HepG2 (cell line): ENCODE results near the gene TXNDC2. TPM values are rescaled to one million over a fixed set of nuclear protein-coding genes. Genes with fewer than 3 reads are reported as not detected.

ENCODE experiments used
- BRCA1 ChIP-seq: sonication (generic); formaldehyde crosslinking; IDR thresholded peaks from 2 replicates; pipeline ENCODE4 v1.4.0; 2020; ENCODE audit warnings: missing genetic modification reagents
- CC2D1A ChIP-seq: sonication (generic); formaldehyde crosslinking; IDR thresholded peaks from 2 replicates; pipeline ENCODE4 v1.8.1; 2023; ENCODE audit warnings: mild to moderate bottlenecking, missing genetic modification reagents
- CEBPB ChIP-seq: IDR thresholded peaks from 2 replicates; pipeline ENCODE4 v1.6.1; 2011; ENCODE audit warnings: low read depth, low read length, improper control_type of control experiment, borderline replicate concordance
- CREM ChIP-seq, 2 experiments: sonication (generic) in 1 of 2; formaldehyde crosslinking in 1 of 2; IDR thresholded peaks; 2 replicates each; pipeline versions ENCODE4 v1.4.0 to v1.6.1; 2016 to 2020; ENCODE audit warnings: antibody characterized with exemption in 1 of 2, mild to moderate bottlenecking in 1 of 2, missing genetic modification reagents in 1 of 2
- ETV5 ChIP-seq: IDR thresholded peaks from 2 replicates; pipeline ENCODE4 v1.6.1; 2018; ENCODE audit warnings: missing biosample characterization, missing genetic modification reagents, inconsistent platforms, borderline replicate concordance
- FLYWCH1 ChIP-seq: sonication (generic); formaldehyde crosslinking; IDR thresholded peaks from 2 replicates; pipeline ENCODE4 v1.8.1; 2023; ENCODE audit warnings: mild to moderate bottlenecking, missing genetic modification reagents
- GATAD2A ChIP-seq: IDR thresholded peaks from 2 replicates; pipeline ENCODE4 v1.6.1; 2016
- HHEX ChIP-seq: IDR thresholded peaks from 2 replicates; pipeline ENCODE4 v1.6.1; 2016; ENCODE audit warnings: control low read depth
- HOMEZ ChIP-seq: IDR thresholded peaks from 2 replicates; pipeline ENCODE4 v1.6.1; 2016; ENCODE audit warnings: low read depth
- IRF2 ChIP-seq: IDR thresholded peaks from 2 replicates; pipeline ENCODE4 v1.6.1; 2018; ENCODE audit warnings: missing genetic modification reagents, missing compliant biosample characterization
- JARID2 ChIP-seq: sonication (generic); formaldehyde crosslinking; IDR thresholded peaks from 2 replicates; pipeline ENCODE4 v1.8.1; 2023; ENCODE audit warnings: missing genetic modification reagents, inconsistent platforms; ENCODE audit not compliant: insufficient replicate concordance
- KAT8 ChIP-seq: IDR thresholded peaks from 2 replicates; pipeline ENCODE4 v1.6.1; 2016; ENCODE audit warnings: missing genetic modification reagents, missing compliant biosample characterization
- KLF13 ChIP-seq: sonication (generic); formaldehyde crosslinking; IDR thresholded peaks from 2 replicates; pipeline ENCODE4 v1.4.0; 2020; ENCODE audit warnings: mild to moderate bottlenecking, missing genetic modification reagents
- NFKBIZ ChIP-seq: IDR thresholded peaks from 2 replicates; pipeline ENCODE4 v1.6.1; 2018; ENCODE audit warnings: missing genetic modification reagents, missing compliant biosample characterization
- NR2F6 ChIP-seq, 2 experiments: IDR thresholded peaks; 2 replicates each; pipeline ENCODE4 v1.6.1; 2016; ENCODE audit warnings: antibody characterized with exemption in 1 of 2, mild to moderate bottlenecking in 1 of 2
- PLRG1 ChIP-seq: fragments of 450-650 bp; conservative IDR thresholded peaks from 2 replicates; pipeline ENCODE4 v1.6.1; 2016
- POGZ ChIP-seq: sonication (generic); formaldehyde crosslinking; IDR thresholded peaks from 2 replicates; pipeline ENCODE4 v1.4.0; 2020; ENCODE audit warnings: mild to moderate bottlenecking, missing genetic modification reagents
- RARG ChIP-seq: sonication (generic); formaldehyde crosslinking; IDR thresholded peaks from 2 replicates; pipeline ENCODE4 v1.4.0; 2020; ENCODE audit warnings: low read depth, mild to moderate bottlenecking, missing genetic modification reagents
- RCOR2 ChIP-seq: IDR thresholded peaks from 2 replicates; pipeline ENCODE4 v1.6.1; 2016; ENCODE audit warnings: missing biosample characterization, missing genetic modification reagents
- RXRB ChIP-seq: IDR thresholded peaks from 2 replicates; pipeline ENCODE4 v1.6.1; 2016; ENCODE audit warnings: borderline replicate concordance, missing genetic modification reagents, missing compliant biosample characterization
- SAFB2 ChIP-seq: sonication (generic); formaldehyde crosslinking; IDR thresholded peaks from 2 replicates; pipeline ENCODE4 v1.5.1; 2020; ENCODE audit warnings: missing genetic modification reagents, low read depth, mild to moderate bottlenecking, borderline replicate concordance
- SIN3A ChIP-seq: IDR thresholded peaks from 2 replicates; pipeline ENCODE4 v1.6.1; 2011; ENCODE audit warnings: low read depth, mild to moderate bottlenecking, control low read depth, low read length, borderline replicate concordance
- SOX6 ChIP-seq, 2 experiments: fragments of 450-650 bp in 1 of 2; sonication (generic) in 1 of 2; formaldehyde crosslinking in 1 of 2; IDR thresholded peaks; 2 replicates each; pipeline versions ENCODE4 v1.4.0 to v1.6.1; 2017 to 2020; ENCODE audit warnings: antibody characterized with exemption in 1 of 2, mild to moderate bottlenecking in 1 of 2, missing genetic modification reagents in 1 of 2
- TERF1 ChIP-seq: sonication (generic); formaldehyde crosslinking; IDR thresholded peaks from 2 replicates; pipeline ENCODE4 v1.8.0; 2022; ENCODE audit warnings: mild to moderate bottlenecking, missing genetic modification reagents, moderate library complexity
- ZNF580 ChIP-seq: IDR thresholded peaks from 2 replicates; pipeline ENCODE4 v1.6.1; 2016; ENCODE audit warnings: low read depth, borderline replicate concordance
- ZNF629 ChIP-seq: sonication (generic); formaldehyde crosslinking; conservative IDR thresholded peaks from 2 replicates; pipeline ENCODE4 v1.5.0; 2020; ENCODE audit warnings: missing genetic modification reagents
- ZNF678 ChIP-seq: sonication (generic); formaldehyde crosslinking; IDR thresholded peaks from 2 replicates; pipeline ENCODE4 v1.4.0; 2020; ENCODE audit warnings: mild to moderate bottlenecking, missing genetic modification reagents
- ZNF703 ChIP-seq: sonication (generic); formaldehyde crosslinking; IDR thresholded peaks from 2 replicates; pipeline ENCODE4 v1.5.1; 2020; ENCODE audit warnings: missing genetic modification reagents, mild to moderate bottlenecking, moderate library complexity, borderline replicate concordance
- polyA plus RNA-seq, 8 experiments: library from polyadenylated mRNA; depleted of rRNA in 3 of 8; stranded (reverse) in 7 of 8; unstranded in 1 of 8; fragments of >200 nt; fragmentation: Illumina TruSeq in 4 of 8; extraction: Trizol in 4 of 8; gene quantifications; 2 replicates each; pipeline versions ENCODE4 v1.2.1 to v1.2.3, GENCODE V29; 2011 to 2016; ENCODE audit warnings: low read depth in 4 of 8, missing spikeins in 1 of 8, mixed read lengths in 1 of 8; ENCODE audit not compliant: insufficient read depth in 1 of 8
- total RNA-seq, 5 experiments: library from RNA; depleted of rRNA; stranded (reverse); fragments of >200 nt; fragmentation: Illumina TruSeq; extraction: Trizol; gene quantifications; 2 replicates each; pipeline ENCODE4 v1.2.3, GENCODE V29; 2016; ENCODE audit warnings: low read depth in 1 of 5
- TF ChIP-seq, protein P1 (sequence below): IDR thresholded peaks from 2 replicates; pipeline ENCODE4 v1.6.1; 2012; ENCODE audit warnings: inconsistent platforms
- TF ChIP-seq, protein P2 (sequence below): IDR thresholded peaks from 2 replicates; pipeline ENCODE4 v1.6.1; 2016; ENCODE audit warnings: missing compliant biosample characterization, missing genetic modification reagents, borderline replicate concordance

TXNDC2 gene
- total and polyA plus RNA-seq, 2 of the 13 experiments (the other 11 are each of a cell fraction or from before 2014, with no cell fraction given) = not detected

- TF ChIP-seq IRF2 (CRISPR knock-in tag) (no peak), GATAD2A (CRISPR knock-in tag) (peak; percentile 37; the same call in 1 of the 2 replicates), HHEX (CRISPR knock-in tag) (no peak), RARG (no peak), ZNF580 (CRISPR knock-in tag) (no peak), JARID2 (CRISPR knock-in tag) (no peak), SIN3A (no peak), FLYWCH1 (CRISPR knock-in tag) (no peak), ZNF703 (CRISPR knock-in tag) (no peak), POGZ (CRISPR knock-in tag) (peak; percentile 60; the same call in 1 of the 2 replicates), CEBPB (peak; percentile 88), KLF13 (no peak), NFKBIZ (CRISPR knock-in tag) (no peak), CC2D1A (CRISPR knock-in tag) (no peak), HOMEZ (peak; percentile 52; the same call in 1 of the 2 replicates), RCOR2 (0 out of 2 replicates have a peak, but pooled peaks have one; percentile 32), CREM (IDR thresholded peaks at IDR 0.05) (0 out of 2 replicates have a peak, but pooled peaks have one; percentile 27), CREM (CRISPR knock-in tag; IDR thresholded peaks at IDR 0.05) (no peak), ZNF678 (no peak), NR2F6 (IDR thresholded peaks at IDR 0.05) (no peak; the same call in 1 of the 2 replicates), NR2F6 (CRISPR knock-in tag; IDR thresholded peaks at IDR 0.05) (peak; percentile 69), BRCA1 (CRISPR knock-in tag) (no peak), ETV5 (no peak), KAT8 (CRISPR knock-in tag) (0 out of 2 replicates have a peak, but pooled peaks have one; percentile 20), TERF1 (CRISPR knock-in tag) (no peak), SOX6 (IDR thresholded peaks at IDR 0.05) (no peak), SOX6 (CRISPR knock-in tag; IDR thresholded peaks at IDR 0.05) (peak; percentile 10; the same call in 1 of the 2 replicates), ZNF629 (CRISPR knock-in tag) (no peak), PLRG1 (no peak), SAFB2 (CRISPR knock-in tag) (no peak), RXRB (CRISPR knock-in tag) (no peak)
- TF ChIP-seq, protein P1, sequence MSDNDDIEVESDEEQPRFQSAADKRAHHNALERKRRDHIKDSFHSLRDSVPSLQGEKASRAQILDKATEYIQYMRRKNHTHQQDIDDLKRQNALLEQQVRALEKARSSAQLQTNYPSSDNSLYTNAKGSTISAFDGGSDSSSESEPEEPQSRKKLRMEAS = no peak
- TF ChIP-seq, protein P2, sequence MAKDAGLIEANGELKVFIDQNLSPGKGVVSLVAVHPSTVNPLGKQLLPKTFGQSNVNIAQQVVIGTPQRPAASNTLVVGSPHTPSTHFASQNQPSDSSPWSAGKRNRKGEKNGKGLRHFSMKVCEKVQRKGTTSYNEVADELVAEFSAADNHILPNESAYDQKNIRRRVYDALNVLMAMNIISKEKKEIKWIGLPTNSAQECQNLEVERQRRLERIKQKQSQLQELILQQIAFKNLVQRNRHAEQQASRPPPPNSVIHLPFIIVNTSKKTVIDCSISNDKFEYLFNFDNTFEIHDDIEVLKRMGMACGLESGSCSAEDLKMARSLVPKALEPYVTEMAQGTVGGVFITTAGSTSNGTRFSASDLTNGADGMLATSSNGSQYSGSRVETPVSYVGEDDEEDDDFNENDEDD (CRISPR knock-in tag) = no peak
Measured at GRCh38 chr18:9931678-9932077, 45.9 kb downstream of the TXNDC2 start (continued).
